Loucy (cell line): Measurements from ENCODE around the gene UBAC2.

Experiments
- CTCF ChIP-seq: fragments of 200-600 bp; sonication (generic); conservative IDR thresholded peaks from 2 replicates; pipeline ENCODE4 v1.5.1; 2014; ENCODE audit warnings: mild to moderate bottlenecking, antibody characterized with exemption, low read length
- EZH2phosphoT487 ChIP-seq: fragments of 200-600 bp; IDR thresholded peaks from 2 replicates; pipeline ENCODE4 v1.6.1; 2018; ENCODE audit warnings: antibody characterized with exemption, mild to moderate bottlenecking, moderate library complexity, borderline replicate concordance

GRCh38 chr13:99276706-99277105 lies 76.1 kb downstream of the UBAC2 start:
- TF ChIP-seq CTCF: peak; percentile 48
- TF ChIP-seq EZH2phosphoT487: no peak
